Mesendoderm (in vitro differentiated cells): ENCODE data around the gene TUBB2A. TPM values are rescaled to one million over a fixed set of nuclear protein-coding genes. Genes with fewer than 3 reads are reported as not detected.

Experiments used
- DNase-seq: peaks from one replicate; pipeline ENCODE4 v3.0.0; 2013
- H2AK5ac ChIP-seq: 2 replicates; pipeline ENCODE4 v1.6.1; 2013; ENCODE audit warnings: low read length, inconsistent platforms
- H2BK120ac ChIP-seq: 2 replicates; pipeline ENCODE4 v1.6.1; 2013; ENCODE audit warnings: low read depth, mild to moderate bottlenecking, low read length, moderate library complexity, mixed read lengths
- H2BK15ac ChIP-seq: replicated peaks from 2 replicates; pipeline ENCODE4 v1.6.1; 2013; ENCODE audit warnings: low read depth, mild to moderate bottlenecking, moderate library complexity
- H2BK5ac ChIP-seq: 2 replicates; pipeline ENCODE4 v1.6.1; 2013; ENCODE audit warnings: low read length, inconsistent platforms
- H3K18ac ChIP-seq: 2 replicates; pipeline ENCODE4 v1.6.1; 2013; ENCODE audit warnings: mild to moderate bottlenecking, low read length, mixed read lengths
- H3K23ac ChIP-seq: one replicate; pipeline ENCODE4 v1.6.1; 2013; ENCODE audit warnings: low read length
- H3K27ac ChIP-seq: 2 replicates; pipeline ENCODE4 v1.5.1; 2013; ENCODE audit warnings: low read depth, mild to moderate bottlenecking, inconsistent platforms, low read length, moderate library complexity
- H3K27me3 ChIP-seq: 2 replicates; pipeline ENCODE4 v1.6.1; 2013; ENCODE audit warnings: low read length, control low read depth, mild to moderate bottlenecking, inconsistent platforms; ENCODE audit not compliant: insufficient read depth, poor library complexity
- H3K36me3 ChIP-seq: 2 replicates; pipeline ENCODE4 v1.6.1; 2013; ENCODE audit warnings: low read length, inconsistent platforms; ENCODE audit not compliant: control insufficient read depth, insufficient read depth
- H3K4ac ChIP-seq: one replicate; pipeline ENCODE4 v1.6.1; 2013; ENCODE audit warnings: low read depth, mild to moderate bottlenecking, low read length, moderate library complexity
- H3K4me1 ChIP-seq: 2 replicates; pipeline ENCODE4 v1.6.1; 2013; ENCODE audit warnings: low read depth, low read length, inconsistent platforms; ENCODE audit not compliant: control insufficient read depth
- H3K4me2 ChIP-seq: 2 replicates; pipeline ENCODE4 v1.6.1; 2013; ENCODE audit warnings: low read length
- H3K4me3 ChIP-seq: 2 replicates; pipeline ENCODE4 v1.5.1; 2013; ENCODE audit warnings: mild to moderate bottlenecking, low read length
- H3K56ac ChIP-seq: one replicate; pipeline ENCODE4 v1.6.1; 2013; ENCODE audit warnings: low read length
- H3K79me1 ChIP-seq: 2 replicates; pipeline ENCODE4 v1.6.1; 2013; ENCODE audit warnings: low read length, inconsistent platforms
- H3K79me2 ChIP-seq: 2 replicates; pipeline ENCODE4 v1.6.1; 2013; ENCODE audit warnings: mild to moderate bottlenecking, low read length; ENCODE audit not compliant: control insufficient read depth, insufficient read depth
- H3K9ac ChIP-seq: 2 replicates; pipeline ENCODE4 v1.6.1; 2013; ENCODE audit warnings: low read length, inconsistent platforms
- H4K5ac ChIP-seq: one replicate; pipeline ENCODE4 v1.6.1; 2013; ENCODE audit warnings: low read length
- H4K8ac ChIP-seq: one replicate; pipeline ENCODE4 v1.6.1; 2013; ENCODE audit warnings: low read depth, mild to moderate bottlenecking, control low read depth, low read length, moderate library complexity
- WGBS: extraction: QIAGEN DNeasy Blood & Tissue Kit; methylation state at CpG from one replicate; pipeline ENCODE4 v1.1.7; 2013; ENCODE audit warnings: low lambda C conversion rate, missing lambda C conversion rate; ENCODE audit not compliant: insufficient coverage; ENCODE audit errors: extremely low coverage; 5-methylcytosine and 5-hydroxymethylcytosine counted together
- polyA plus RNA-seq, 2 experiments: library from polyadenylated mRNA; stranded (reverse); fragments of 200-250 nt; gene quantifications; one replicate each; pipeline ENCODE4 v1.2.3, GENCODE V29; 2013

Gene TUBB2A
- 956 TPM for polyA plus RNA-seq (2013, experiment 1 of 2)
- 989 TPM for polyA plus RNA-seq (2013, experiment 2 of 2)

- Histone ChIP-seq H3K27me3 (no peaks in the 10 kb centered on the region), H3K4ac (peak within 1 kb of the TSS; percentile 99), H3K4me3 (peak within 1 kb of the TSS; percentile 97), H3K9ac (peak within 1 kb of the TSS; percentile 96), H2BK5ac (peak within 1 kb of the TSS; percentile 21), H2BK120ac (peak within 1 kb of the TSS; percentile 99), H3K23ac (no peak within 1 kb of the TSS), H3K56ac (peak within 1 kb of the TSS; percentile 95), H2AK5ac (no peak within 1 kb of the TSS), H3K4me1 (peaks cover 9% of the 10 kb centered on the region), H3K36me3 (peaks cover 4% of the 10 kb centered on the region), H3K18ac (peak within 1 kb of the TSS; percentile 98), H3K27ac (peak within 1 kb of the TSS; percentile 85), H4K5ac (no peak within 1 kb of the TSS), H3K79me2 (peaks cover 23% of the 10 kb centered on the region), H4K8ac (peak within 1 kb of the TSS; percentile 95), H3K79me1 (peaks cover 7% of the 10 kb centered on the region), H3K4me2 (peak within 1 kb of the TSS; percentile 69), H2BK15ac (peak within 1 kb of the TSS; percentile 27)
- DNase-seq: peak; percentile 85
- WGBS: no CpG with 5 or more reads among the region's 95 CpGs
These were observed at the start of gene TUBB2A for GRCh38 chr6:3157131-3157933. Gene TUBB2A, minus strand, starts transcription at chr6:3157544. Its CDS starts 81 bp downstream, at chr6:3157463.

GRCh38 chr6:3206339-3207015, 49.1 kb upstream of the TUBB2A start:
- no CpG with 5 or more reads among the region's 7 CpGs for WGBS
- Histone ChIP-seq H3K9ac (no peak overlapping the region), H3K4ac (no peak overlapping the region), H3K56ac (no peak overlapping the region), H3K23ac (no peak overlapping the region), H2AK5ac (no peak overlapping the region), H3K18ac (no peak overlapping the region), H2BK15ac (no peak overlapping the region), H4K8ac (no peak overlapping the region), H3K36me3 (no peaks in the 10 kb centered on the region), H3K27me3 (no peaks in the 10 kb centered on the region), H2BK5ac (no peak overlapping the region), H2BK120ac (no peak overlapping the region), H3K27ac (no peak overlapping the region), H3K4me3 (no peak overlapping the region), H4K5ac (no peak overlapping the region), H3K4me1 (peaks cover 13% of the 10 kb centered on the region), H3K79me2 (no peaks in the 10 kb centered on the region), H3K79me1 (no peaks in the 10 kb centered on the region), H3K4me2 (no peak overlapping the region)
- no peak for DNase-seq

- Histone ChIP-seq H3K27me3 (no peaks in the 10 kb centered on the region), H3K27ac (no peak overlapping the region), H2BK120ac (no peak overlapping the region), H2BK15ac (no peak overlapping the region), H4K8ac (no peak overlapping the region), H3K4me1 (peaks cover 13% of the 10 kb centered on the region), H3K4me2 (no peak overlapping the region), H3K4me3 (no peak overlapping the region), H3K36me3 (no peaks in the 10 kb centered on the region), H3K79me1 (no peaks in the 10 kb centered on the region), H4K5ac (no peak overlapping the region), H3K9ac (no peak overlapping the region), H3K56ac (no peak overlapping the region), H3K4ac (no peak overlapping the region), H2BK5ac (no peak overlapping the region), H3K18ac (no peak overlapping the region), H2AK5ac (no peak overlapping the region), H3K79me2 (no peaks in the 10 kb centered on the region), H3K23ac (no peak overlapping the region)
- no peak for DNase-seq
- WGBS: no CpG with 5 or more reads among the region's 4 CpGs
These were observed 48.6 kb upstream of the TUBB2A start for GRCh38 chr6:3205913-3206312.

GRCh38 chr6:3204921-3205320, 47.6 kb upstream of the TUBB2A start:
- Histone ChIP-seq H3K4me3 (no peak overlapping the region), H4K5ac (no peak overlapping the region), H2BK5ac (no peak overlapping the region), H3K27ac (no peak overlapping the region), H3K36me3 (no peaks in the 10 kb centered on the region), H3K4ac (no peak overlapping the region), H3K4me2 (no peak overlapping the region), H3K9ac (no peak overlapping the region), H3K23ac (no peak overlapping the region), H3K18ac (no peak overlapping the region), H4K8ac (no peak overlapping the region), H3K79me1 (no peaks in the 10 kb centered on the region), H2AK5ac (no peak overlapping the region), H2BK120ac (no peak overlapping the region), H2BK15ac (no peak overlapping the region), H3K79me2 (no peaks in the 10 kb centered on the region), H3K56ac (no peak overlapping the region), H3K27me3 (no peaks in the 10 kb centered on the region), H3K4me1 (peaks cover 13% of the 10 kb centered on the region)
- no peak for DNase-seq
- no CpG with 5 or more reads among the region's 6 CpGs for WGBS

- Histone ChIP-seq H3K4me2 (no peak overlapping the region), H3K4ac (no peak overlapping the region), H4K8ac (no peak overlapping the region), H2BK15ac (no peak overlapping the region), H2AK5ac (no peak overlapping the region), H3K9ac (no peak overlapping the region), H3K27me3 (no peaks in the 10 kb centered on the region), H3K23ac (no peak overlapping the region), H4K5ac (no peak overlapping the region), H2BK120ac (no peak overlapping the region), H2BK5ac (no peak overlapping the region), H3K79me2 (no peaks in the 10 kb centered on the region), H3K56ac (no peak overlapping the region), H3K4me3 (no peak overlapping the region), H3K79me1 (no peaks in the 10 kb centered on the region), H3K36me3 (no peaks in the 10 kb centered on the region), H3K27ac (no peak overlapping the region), H3K4me1 (peaks cover 4% of the 10 kb centered on the region), H3K18ac (no peak overlapping the region)
- WGBS: no CpG with 5 or more reads among the region's 7 CpGs
- DNase-seq: no peak
These were observed 45.8 kb upstream of the TUBB2A start for GRCh38 chr6:3202999-3203696.
